ENCODE data around the gene AMBRA1.

DNA sequence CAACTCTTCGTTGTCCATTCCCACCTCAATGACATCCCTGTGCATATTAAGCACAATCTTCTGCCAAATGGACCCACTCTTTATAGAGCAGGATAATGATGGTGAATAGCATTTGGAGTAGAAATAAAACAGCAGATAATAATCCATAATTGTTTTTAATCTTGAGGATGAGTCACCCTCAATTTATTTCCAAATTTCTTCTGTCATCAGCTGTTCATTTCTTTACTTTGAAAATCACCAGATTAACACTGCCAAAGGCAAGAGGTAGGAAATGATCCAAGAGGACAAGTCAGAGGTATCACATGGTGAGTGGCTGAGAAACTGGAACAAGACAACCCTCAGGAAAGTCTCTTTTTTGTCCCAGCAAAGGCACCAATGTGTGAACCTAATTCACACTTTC is 7.3 kb upstream of the AMBRA1 start:
- TF ChIP-seq, protein P1, sequence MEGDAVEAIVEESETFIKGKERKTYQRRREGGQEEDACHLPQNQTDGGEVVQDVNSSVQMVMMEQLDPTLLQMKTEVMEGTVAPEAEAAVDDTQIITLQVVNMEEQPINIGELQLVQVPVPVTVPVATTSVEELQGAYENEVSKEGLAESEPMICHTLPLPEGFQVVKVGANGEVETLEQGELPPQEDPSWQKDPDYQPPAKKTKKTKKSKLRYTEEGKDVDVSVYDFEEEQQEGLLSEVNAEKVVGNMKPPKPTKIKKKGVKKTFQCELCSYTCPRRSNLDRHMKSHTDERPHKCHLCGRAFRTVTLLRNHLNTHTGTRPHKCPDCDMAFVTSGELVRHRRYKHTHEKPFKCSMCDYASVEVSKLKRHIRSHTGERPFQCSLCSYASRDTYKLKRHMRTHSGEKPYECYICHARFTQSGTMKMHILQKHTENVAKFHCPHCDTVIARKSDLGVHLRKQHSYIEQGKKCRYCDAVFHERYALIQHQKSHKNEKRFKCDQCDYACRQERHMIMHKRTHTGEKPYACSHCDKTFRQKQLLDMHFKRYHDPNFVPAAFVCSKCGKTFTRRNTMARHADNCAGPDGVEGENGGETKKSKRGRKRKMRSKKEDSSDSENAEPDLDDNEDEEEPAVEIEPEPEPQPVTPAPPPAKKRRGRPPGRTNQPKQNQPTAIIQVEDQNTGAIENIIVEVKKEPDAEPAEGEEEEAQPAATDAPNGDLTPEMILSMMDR (IDR thresholded peaks at IDR 0.05): no peak
- TF ChIP-seq POLR2A (IDR thresholded peaks at IDR 0.05): no peak
